WTC11 (cell line): ENCODE measurements around the gene NR2F2. TPM values are rescaled to one million over a fixed set of nuclear protein-coding genes. Genes with fewer than 3 reads are reported as not detected.
A peak's percentile ranks its signal among the peaks of the same experiment; 100 is the strongest.

ENCODE experiments used
- ATAC-seq: fragments of 200-7000 bp; cut with Tn5 transposase; 2 replicates; pipeline ENCODE4 v1.10.0; 2021; ENCODE audit warnings: mild to moderate bottlenecking, moderate library complexity
- CTCF ChIA-PET: fragments of 300-600 bp; sonication (Branson Sonifier 250); formaldehyde crosslinking; loops from one replicate; lab custom pipeline; 2021; ENCODE audit warnings: antibody characterized with exemption; lab: Charles Lee
- POLR2A ChIA-PET: fragments of 350-600 bp; sonication (Branson Sonifier 250); formaldehyde crosslinking; loops from one replicate; lab custom pipeline; 2021; ENCODE audit warnings: antibody characterized with exemption; lab: Charles Lee
- DNase-seq: peaks from one replicate; pipeline ENCODE4 v3.0.0; 2021; ENCODE audit warnings: low spot score
- H3K27ac Mint-ChIP-seq: 2 replicates; pipeline ENCODE4 v1.8.0; 2021; ENCODE audit warnings: mixed read lengths
- H3K27me3 Mint-ChIP-seq: 2 replicates; pipeline ENCODE4 v1.8.0; 2021; ENCODE audit warnings: low read depth, mild to moderate bottlenecking, moderate library complexity, mixed read lengths
- H3K36me3 Mint-ChIP-seq: 2 replicates; pipeline ENCODE4 v1.8.0; 2021; ENCODE audit warnings: mixed read lengths
- H3K4me1 Mint-ChIP-seq: 2 replicates; pipeline ENCODE4 v1.8.0; 2022; ENCODE audit warnings: mixed read lengths
- H3K4me3 Mint-ChIP-seq: 2 replicates; pipeline ENCODE4 v1.8.0; 2021; ENCODE audit warnings: mild to moderate bottlenecking, moderate library complexity, mixed read lengths
- H3K9me3 Mint-ChIP-seq: 2 replicates; pipeline ENCODE4 v1.8.0; 2021; ENCODE audit warnings: mixed read lengths
- NR3C1 ChIP-seq: sonication (generic); formaldehyde crosslinking; conservative IDR thresholded peaks from 2 replicates; pipeline ENCODE4 v1.8.1; 2023; ENCODE audit warnings: low read depth, mild to moderate bottlenecking, missing genetic modification reagents
- ZNF121 ChIP-seq: sonication (generic); formaldehyde crosslinking; IDR thresholded peaks from 2 replicates; pipeline ENCODE4 v1.8.0; 2023; ENCODE audit warnings: missing genetic modification reagents
- total RNA-seq: library from RNA; stranded (reverse); gene quantifications from 3 replicates; pipeline ENCODE4 v1.2.3, GENCODE V29; 2021
- TF ChIP-seq, protein P1 (sequence below): sonication (generic); formaldehyde crosslinking; IDR thresholded peaks from 2 replicates; pipeline ENCODE4 v1.8.1; 2023; ENCODE audit warnings: mild to moderate bottlenecking, missing genetic modification reagents, moderate library complexity
- TF ChIP-seq, protein P2 (sequence below): sonication (generic); formaldehyde crosslinking; IDR thresholded peaks from 2 replicates; pipeline ENCODE4 v1.8.0; 2022; ENCODE audit warnings: mild to moderate bottlenecking, missing genetic modification reagents
- TF ChIP-seq, protein P3 (sequence below): fragments of 200-600 bp; IDR thresholded peaks from 2 replicates; pipeline ENCODE4 v1.8.0; 2022; ENCODE audit warnings: antibody characterized with exemption
- TF ChIP-seq, protein P4 (sequence below): sonication (generic); formaldehyde crosslinking; IDR thresholded peaks from 2 replicates; pipeline ENCODE4 v1.8.1; 2022; ENCODE audit warnings: missing genetic modification reagents, borderline replicate concordance
- TF ChIP-seq, protein P5 (sequence below): fragments of 250-450 bp; sonication (Bioruptor Pico); conservative IDR thresholded peaks from 2 replicates; pipeline ENCODE4 v1.9.0; 2021; ENCODE audit warnings: mild to moderate bottlenecking
- TF ChIP-seq, protein P6 (sequence below): sonication (generic); formaldehyde crosslinking; IDR thresholded peaks from 2 replicates; pipeline ENCODE4 v1.8.1; 2023; ENCODE audit warnings: mild to moderate bottlenecking, missing genetic modification reagents

NR2F2 gene
- total RNA-seq, 1 experiment from 2014 or later, result 0.57 TPM

DNA sequence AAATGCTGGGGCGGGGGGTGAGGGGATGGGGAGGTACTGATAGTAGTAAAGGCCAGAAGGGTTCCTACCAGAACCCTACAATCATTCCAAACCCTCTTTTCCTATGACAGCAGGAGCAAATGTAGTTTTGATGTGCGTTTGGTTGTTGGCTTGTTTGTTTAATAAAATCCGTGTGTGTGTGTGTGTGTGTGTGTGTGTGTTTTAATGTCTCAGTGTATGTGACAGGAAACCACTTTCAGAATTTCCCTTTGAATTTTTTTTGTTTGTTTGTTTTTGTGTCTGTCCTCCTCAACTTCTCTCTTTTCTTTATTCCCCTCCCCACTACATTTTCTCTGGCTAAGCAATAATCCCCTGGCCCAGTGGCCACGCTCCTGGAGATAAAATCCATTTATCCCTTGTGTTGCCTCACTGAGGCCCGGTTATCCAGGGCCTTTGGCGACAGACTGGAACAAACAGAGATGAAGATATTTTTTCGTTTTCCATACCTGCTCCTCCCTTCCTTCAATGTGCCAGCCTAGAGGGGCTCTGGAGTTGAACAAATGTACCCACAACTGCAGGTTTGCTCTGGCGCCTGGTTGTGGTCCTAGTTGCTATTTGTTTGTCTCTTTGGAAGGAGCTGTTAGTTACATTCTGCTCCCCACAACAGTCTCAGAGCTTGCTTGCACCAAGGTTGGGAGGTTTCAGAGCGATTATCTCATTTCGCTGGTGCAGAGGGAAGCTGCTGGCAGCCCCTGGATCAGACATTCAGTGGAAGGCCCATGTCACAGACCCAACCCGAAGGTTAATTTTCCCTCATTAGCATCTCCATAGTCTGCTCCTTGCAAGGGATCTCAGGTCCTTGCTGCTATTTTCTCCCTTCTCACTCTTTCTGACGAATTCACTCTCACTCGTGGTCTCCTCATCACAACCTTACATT, 17.9 kb downstream of the NR2F2 start:
- Mint-ChIP-seq H3K4me3 (peak overlapping the region; percentile 7; the same call in 1 of the 2 replicates), H3K36me3 (no peaks in the 10 kb centered on the region), H3K4me1 (peaks cover 84% of the 10 kb centered on the region), H3K27me3 (no peaks in the 10 kb centered on the region; the same call in 1 of the 2 replicates), H3K27ac (no peak overlapping the region), H3K9me3 (no peaks in the 10 kb centered on the region)
- ChIA-PET CTCF (interaction anchor here (1.0 kb wide), 2 partner anchors 21 to 897 kb away, joined by 3 to 7 read pairs; no protein-coding TSS in a partner anchor), POLR2A (no interaction called here)
- no peak for DNase-seq
- ATAC-seq, result 0 out of 2 replicates have a peak, but pooled peaks have one; percentile 3
- TF ChIP-seq ZNF121, result peak; percentile 88
- TF ChIP-seq, protein P1, sequence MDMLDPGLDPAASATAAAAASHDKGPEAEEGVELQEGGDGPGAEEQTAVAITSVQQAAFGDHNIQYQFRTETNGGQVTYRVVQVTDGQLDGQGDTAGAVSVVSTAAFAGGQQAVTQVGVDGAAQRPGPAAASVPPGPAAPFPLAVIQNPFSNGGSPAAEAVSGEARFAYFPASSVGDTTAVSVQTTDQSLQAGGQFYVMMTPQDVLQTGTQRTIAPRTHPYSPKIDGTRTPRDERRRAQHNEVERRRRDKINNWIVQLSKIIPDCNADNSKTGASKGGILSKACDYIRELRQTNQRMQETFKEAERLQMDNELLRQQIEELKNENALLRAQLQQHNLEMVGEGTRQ (CRISPR knock-in tag), result no peak

DNA sequence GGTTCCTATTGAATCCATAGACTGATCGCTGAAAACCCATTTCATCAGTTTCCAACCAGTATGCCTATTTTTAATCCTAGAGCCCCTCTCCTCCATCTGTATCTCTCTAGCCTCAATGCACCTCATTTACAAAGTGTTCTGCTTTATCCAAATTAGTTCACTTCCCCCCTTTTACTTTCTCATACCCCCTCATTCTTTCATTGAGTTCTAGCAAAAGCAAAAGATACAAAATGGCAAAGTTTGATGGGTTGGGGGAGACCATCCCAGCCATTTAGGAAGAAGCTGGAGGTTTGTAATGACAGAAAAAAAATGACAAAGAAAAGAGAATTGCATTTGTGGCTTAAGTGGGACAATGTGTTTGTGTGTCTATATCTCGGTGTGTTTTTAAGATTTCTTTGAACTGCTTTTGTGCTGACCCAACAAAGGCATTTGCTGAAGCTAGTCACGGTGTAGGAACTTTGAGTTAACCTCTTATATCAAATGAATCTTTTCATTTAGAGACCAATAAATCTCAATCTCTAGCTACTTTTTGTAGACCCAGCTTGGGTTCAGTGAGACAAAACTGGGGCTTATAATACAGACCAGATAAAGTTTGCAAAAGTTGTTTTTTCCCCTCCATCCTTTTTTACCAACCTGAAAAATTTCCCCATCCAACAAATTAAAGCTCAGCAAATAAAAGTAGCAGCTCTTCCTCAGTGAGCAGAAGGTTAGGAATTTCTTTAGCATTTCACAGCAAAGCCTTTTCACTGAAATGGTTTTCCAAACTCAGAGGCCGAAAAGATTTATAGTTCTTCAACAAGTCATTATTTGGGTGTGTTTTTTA, 18.7 kb downstream of the NR2F2 start:
- TF ChIP-seq, protein P2, sequence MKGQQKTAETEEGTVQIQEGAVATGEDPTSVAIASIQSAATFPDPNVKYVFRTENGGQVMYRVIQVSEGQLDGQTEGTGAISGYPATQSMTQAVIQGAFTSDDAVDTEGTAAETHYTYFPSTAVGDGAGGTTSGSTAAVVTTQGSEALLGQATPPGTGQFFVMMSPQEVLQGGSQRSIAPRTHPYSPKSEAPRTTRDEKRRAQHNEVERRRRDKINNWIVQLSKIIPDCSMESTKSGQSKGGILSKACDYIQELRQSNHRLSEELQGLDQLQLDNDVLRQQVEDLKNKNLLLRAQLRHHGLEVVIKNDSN, result no peak
- TF ChIP-seq, protein P3, sequence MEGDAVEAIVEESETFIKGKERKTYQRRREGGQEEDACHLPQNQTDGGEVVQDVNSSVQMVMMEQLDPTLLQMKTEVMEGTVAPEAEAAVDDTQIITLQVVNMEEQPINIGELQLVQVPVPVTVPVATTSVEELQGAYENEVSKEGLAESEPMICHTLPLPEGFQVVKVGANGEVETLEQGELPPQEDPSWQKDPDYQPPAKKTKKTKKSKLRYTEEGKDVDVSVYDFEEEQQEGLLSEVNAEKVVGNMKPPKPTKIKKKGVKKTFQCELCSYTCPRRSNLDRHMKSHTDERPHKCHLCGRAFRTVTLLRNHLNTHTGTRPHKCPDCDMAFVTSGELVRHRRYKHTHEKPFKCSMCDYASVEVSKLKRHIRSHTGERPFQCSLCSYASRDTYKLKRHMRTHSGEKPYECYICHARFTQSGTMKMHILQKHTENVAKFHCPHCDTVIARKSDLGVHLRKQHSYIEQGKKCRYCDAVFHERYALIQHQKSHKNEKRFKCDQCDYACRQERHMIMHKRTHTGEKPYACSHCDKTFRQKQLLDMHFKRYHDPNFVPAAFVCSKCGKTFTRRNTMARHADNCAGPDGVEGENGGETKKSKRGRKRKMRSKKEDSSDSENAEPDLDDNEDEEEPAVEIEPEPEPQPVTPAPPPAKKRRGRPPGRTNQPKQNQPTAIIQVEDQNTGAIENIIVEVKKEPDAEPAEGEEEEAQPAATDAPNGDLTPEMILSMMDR, result no peak
- TF ChIP-seq, protein P4, sequence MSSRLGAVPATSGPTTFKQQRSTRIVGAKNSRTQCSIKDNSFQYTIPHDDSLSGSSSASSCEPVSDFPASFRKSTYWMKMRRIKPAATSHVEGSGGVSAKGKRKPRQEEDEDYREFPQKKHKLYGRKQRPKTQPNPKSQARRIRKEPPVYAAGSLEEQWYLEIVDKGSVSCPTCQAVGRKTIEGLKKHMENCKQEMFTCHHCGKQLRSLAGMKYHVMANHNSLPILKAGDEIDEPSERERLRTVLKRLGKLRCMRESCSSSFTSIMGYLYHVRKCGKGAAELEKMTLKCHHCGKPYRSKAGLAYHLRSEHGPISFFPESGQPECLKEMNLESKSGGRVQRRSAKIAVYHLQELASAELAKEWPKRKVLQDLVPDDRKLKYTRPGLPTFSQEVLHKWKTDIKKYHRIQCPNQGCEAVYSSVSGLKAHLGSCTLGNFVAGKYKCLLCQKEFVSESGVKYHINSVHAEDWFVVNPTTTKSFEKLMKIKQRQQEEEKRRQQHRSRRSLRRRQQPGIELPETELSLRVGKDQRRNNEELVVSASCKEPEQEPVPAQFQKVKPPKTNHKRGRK (CRISPR knock-in tag), result no peak
- TF ChIP-seq NR3C1 (CRISPR knock-in tag), result no peak
- TF ChIP-seq, protein P5, sequence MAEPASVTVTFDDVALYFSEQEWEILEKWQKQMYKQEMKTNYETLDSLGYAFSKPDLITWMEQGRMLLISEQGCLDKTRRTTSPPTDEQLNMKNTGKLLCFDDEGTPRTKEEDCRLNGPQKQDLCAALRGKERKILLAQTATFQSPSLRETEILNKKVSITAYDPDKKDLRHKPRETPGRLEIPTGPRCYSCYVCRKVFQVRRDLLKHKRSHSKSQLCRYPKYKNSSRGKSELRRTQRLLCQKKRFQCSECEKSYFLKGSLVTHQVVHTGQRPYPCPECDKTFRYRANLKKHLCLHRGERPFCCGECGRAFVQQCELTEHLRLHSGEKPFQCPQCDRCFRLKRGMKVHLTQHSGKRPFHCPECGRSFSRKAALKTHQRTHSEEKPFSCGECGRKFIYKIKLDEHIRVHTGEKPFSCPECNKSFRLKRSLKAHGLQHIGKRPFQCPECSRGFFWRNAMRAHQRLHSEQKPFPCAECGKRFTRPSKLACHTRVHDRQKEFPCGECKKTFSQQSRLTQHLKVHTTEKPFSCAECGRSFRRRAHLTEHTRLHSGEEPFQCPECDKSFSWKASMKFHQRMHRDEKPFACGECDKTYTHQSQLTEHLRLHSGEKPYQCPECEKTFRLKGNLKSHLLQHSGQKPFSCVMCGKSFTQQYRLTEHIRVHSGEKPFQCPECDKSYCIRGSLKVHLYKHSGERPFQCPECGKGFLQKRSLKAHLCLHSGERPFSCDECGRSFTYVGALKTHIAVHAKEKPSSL, result no peak
- TF ChIP-seq, all 79 proteins: peak for 0
- DNase-seq (no peak), ATAC-seq (no peak)
- H3K4me3 Mint-ChIP-seq, result no peak overlapping the region
- H3K9me3 Mint-ChIP-seq, result no peaks in the 10 kb centered on the region
- ChIA-PET POLR2A (no interaction called here), CTCF (interaction anchor here (0.9 to 1.0 kb wide), 3 partner anchors 22 to 896 kb away, joined by 3 to 7 read pairs (median 4); no protein-coding TSS in a partner anchor)
- no peak overlapping the region for H3K27ac Mint-ChIP-seq
- peaks cover 81% of the 10 kb centered on the region for H3K4me1 Mint-ChIP-seq
- no peaks in the 10 kb centered on the region; the same call in 1 of the 2 replicates for H3K27me3 Mint-ChIP-seq
- H3K36me3 Mint-ChIP-seq, result no peaks in the 10 kb centered on the region

DNA sequence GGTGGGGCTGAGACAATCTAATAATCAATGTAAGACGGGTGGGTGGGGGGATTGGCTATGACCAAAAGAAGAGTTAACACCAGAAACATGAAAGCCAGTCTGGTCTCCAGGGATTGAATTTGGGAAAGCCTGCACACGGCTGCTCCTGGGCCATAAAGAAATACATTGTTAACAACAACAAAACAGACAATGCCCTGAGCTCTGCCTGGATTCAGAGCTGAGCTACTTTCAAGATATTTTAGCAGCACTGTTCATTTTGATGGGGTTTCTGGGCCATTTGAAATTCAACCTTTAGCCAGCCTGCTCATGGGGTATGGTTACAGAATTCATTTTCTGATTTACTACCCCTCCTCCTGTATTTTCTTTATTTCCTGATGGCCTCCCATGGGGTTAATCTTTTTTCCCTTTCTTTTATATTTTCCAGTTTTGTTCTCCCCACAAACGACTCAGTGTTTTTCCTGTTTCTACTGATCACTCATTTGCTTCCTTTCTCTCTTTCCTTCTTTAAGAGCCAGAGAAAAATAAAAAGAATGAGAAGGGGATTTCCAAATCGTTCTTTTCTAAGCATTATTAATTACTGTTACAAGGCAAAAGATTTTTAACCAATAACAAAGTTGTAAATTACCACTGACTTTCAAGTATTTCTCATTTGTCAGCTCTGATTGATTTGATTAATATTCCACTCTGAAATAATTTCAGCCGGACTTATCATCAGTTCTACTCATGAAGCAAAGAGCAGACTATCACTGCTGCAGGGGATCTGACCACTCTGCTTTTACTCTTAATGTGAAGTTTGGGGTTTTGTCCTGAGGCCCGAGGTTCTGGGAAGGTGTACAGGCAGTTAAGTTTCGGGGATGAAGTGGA, 19.6 kb downstream of the NR2F2 start:
- Mint-ChIP-seq H3K9me3 (no peaks in the 10 kb centered on the region), H3K4me1 (peaks cover 72% of the 10 kb centered on the region), H3K4me3 (no peak overlapping the region), H3K27ac (no peak overlapping the region), H3K27me3 (no peaks in the 10 kb centered on the region; the same call in 1 of the 2 replicates), H3K36me3 (no peaks in the 10 kb centered on the region)
- ChIA-PET POLR2A (no interaction called here), CTCF (interaction anchor here (0.9 kb wide), 1 partner anchor 23 kb away, joined by 4 read pairs; no protein-coding TSS in a partner anchor)
- TF ChIP-seq, protein P4 (CRISPR knock-in tag), result 0 out of 2 replicates have a peak, but pooled peaks have one; percentile 50
- TF ChIP-seq, protein P6, sequence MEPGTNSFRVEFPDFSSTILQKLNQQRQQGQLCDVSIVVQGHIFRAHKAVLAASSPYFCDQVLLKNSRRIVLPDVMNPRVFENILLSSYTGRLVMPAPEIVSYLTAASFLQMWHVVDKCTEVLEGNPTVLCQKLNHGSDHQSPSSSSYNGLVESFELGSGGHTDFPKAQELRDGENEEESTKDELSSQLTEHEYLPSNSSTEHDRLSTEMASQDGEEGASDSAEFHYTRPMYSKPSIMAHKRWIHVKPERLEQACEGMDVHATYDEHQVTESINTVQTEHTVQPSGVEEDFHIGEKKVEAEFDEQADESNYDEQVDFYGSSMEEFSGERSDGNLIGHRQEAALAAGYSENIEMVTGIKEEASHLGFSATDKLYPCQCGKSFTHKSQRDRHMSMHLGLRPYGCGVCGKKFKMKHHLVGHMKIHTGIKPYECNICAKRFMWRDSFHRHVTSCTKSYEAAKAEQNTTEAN (CRISPR knock-in tag), result no peak
- DNase-seq (no peak), ATAC-seq (no peak)
